HUES64 (cell line): ENCODE data around the gene CENPE.
A peak's percentile ranks its signal among the peaks of the same experiment; 100 is the strongest.

Experiments used
- H3K27ac ChIP-seq: 2 replicates; pipeline ENCODE4 v1.7.0; 2013; ENCODE audit warnings: low read depth, low read length, inconsistent platforms
- H3K27me3 ChIP-seq: 2 replicates; pipeline ENCODE4 v1.6.1; 2013; ENCODE audit warnings: mild to moderate bottlenecking, low read length; ENCODE audit not compliant: insufficient read depth
- H3K36me3 ChIP-seq: 2 replicates; pipeline ENCODE4 v1.6.1; 2013; ENCODE audit warnings: mild to moderate bottlenecking, low read length; ENCODE audit not compliant: insufficient read depth
- H3K4me1 ChIP-seq: 2 replicates; pipeline ENCODE4 v1.6.1; 2013; ENCODE audit warnings: mild to moderate bottlenecking, low read length, moderate library complexity; ENCODE audit not compliant: insufficient read depth
- H3K4me3 ChIP-seq: 2 replicates; pipeline ENCODE4 v1.5.1; 2013; ENCODE audit warnings: mild to moderate bottlenecking, low read length, moderate library complexity
- H3K9ac ChIP-seq: 2 replicates; pipeline ENCODE4 v1.6.1; 2013; ENCODE audit warnings: mild to moderate bottlenecking, low read depth, low read length
- H3K9me3 ChIP-seq: 2 replicates; pipeline ENCODE4 v1.6.1; 2013; ENCODE audit warnings: low read depth, low read length; ENCODE audit not compliant: insufficient read depth
- WGBS: fragments of 150-250, 120-280 bp; methylation state at CpG from one replicate; pipeline ENCODE4 v1.1.7; 2013; ENCODE audit warnings: missing lambda C conversion rate; 5-methylcytosine and 5-hydroxymethylcytosine counted together

Gene CENPE

DNA sequence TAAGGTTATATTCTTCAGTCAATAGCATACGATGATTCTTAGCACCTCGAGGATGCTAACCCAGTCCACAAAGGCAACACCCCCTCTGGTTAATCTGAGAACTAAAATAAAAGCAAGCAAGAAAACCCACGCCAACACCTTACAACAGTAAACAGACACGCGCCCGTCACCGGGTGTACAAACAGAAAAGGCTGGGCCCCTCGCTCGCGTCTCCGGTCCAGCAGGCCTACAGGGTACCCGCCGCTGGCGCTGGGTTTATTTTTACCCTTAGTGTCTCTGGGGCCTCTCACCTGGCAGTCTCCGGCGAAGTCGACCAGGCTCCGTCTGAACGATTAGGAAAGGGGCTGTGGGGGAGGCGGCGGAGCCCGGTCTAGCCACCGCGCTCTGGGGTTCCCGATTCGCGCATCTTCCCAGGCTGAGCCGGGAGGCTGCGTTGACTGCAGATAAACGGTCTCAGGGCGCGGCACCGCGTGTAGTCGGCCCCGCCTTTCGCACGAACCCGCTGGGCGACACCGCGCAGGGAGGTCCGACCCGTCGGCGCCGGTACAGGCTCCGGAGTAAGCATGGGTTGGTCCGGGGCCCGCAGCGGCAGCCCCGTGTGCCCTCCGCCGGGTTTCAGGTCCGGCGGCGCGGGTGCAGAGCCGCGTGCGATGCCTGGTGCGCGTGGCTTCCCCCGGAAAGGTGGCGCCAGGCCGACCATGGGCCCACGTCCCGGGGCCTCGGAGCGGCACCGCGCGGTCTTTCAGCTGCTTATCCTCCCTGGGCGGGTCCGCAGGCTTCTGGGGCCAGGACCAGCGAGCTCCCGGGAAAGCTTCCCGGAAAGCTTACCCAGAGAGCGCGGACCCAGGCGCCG is 122.0 kb downstream of the CENPE start:
- peaks cover 6% of the 10 kb centered on the region; the same call in 1 of the 2 replicates for H3K36me3 ChIP-seq
- no peak overlapping the region; the same call in 1 of the 2 replicates for H3K27ac ChIP-seq
- H3K27me3 ChIP-seq: peaks cover 40% of the 10 kb centered on the region
- 1% methylated on average over 82 of the region's 82 CpGs for WGBS
- peak overlapping the region; percentile 89 for H3K9ac ChIP-seq
- peak overlapping the region; percentile 77 for H3K4me3 ChIP-seq
- no peaks in the 10 kb centered on the region for H3K9me3 ChIP-seq
- H3K4me1 ChIP-seq: peaks cover 7% of the 10 kb centered on the region; the same call in 1 of the 2 replicates

DNA sequence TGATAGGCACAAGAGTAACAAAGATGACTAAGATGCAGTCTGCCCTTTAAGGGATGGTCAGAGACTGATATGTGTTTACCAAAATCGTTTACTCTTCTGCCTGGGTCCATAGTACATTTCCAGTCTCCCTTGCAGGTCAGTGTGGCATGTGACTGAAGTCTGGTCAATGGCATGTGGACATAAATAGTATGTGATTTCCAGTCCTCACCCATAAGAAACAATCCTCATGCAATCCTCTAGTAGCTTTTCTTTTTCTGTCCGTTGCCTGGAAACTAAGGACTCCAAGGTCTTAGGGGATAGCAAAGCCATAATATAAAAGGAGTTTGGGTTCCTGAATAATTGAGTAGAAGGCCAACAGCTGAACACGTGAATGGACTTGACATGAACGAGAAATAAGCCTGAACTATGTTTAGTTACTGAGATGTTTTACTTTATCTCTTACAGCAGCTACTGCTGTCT is 122.7 kb downstream of the CENPE start:
- Histone ChIP-seq H3K27ac (no peak overlapping the region), H3K36me3 (no peaks in the 10 kb centered on the region), H3K27me3 (peaks cover 40% of the 10 kb centered on the region), H3K4me3 (peak overlapping the region; percentile 77), H3K9ac (peak overlapping the region; percentile 89; the same call in 1 of the 2 replicates), H3K9me3 (no peaks in the 10 kb centered on the region), H3K4me1 (peaks cover 7% of the 10 kb centered on the region; the same call in 1 of the 2 replicates)
- 47% methylated on average over 4 of the region's 4 CpGs for WGBS

DNA sequence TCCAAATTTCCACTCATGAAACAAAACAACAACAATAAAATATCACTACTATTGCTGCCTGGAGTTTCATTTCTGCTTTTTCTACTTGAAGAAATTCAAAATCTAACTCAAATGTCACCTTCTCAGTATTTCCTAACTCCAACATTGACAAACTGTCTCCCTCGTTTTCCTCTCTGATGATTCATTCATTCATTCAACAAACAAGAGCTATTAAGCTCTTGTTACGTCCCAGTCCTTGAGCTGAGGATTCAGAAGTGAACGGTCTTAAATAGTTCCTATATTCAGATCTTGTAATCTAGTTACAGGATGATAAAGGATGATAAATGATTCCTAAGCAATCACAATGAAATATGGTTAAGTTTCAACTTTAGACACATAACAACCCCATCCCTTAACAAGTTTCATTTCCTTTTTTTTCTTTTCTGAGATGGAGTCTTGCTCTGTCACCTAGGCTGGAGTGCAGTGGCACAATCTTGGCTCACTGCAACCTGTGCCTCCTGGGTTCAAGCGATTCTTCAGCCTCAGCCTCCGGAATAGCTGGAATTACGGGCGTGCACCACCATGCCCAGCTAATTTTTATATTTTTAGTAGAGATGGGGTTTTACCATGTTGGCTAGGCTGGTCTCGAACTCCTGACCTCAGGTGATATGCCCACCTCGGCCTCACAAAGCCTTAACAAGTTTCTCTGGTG is 123.3 kb downstream of the CENPE start:
- peaks cover 12% of the 10 kb centered on the region for H3K4me1 ChIP-seq
- H3K27ac ChIP-seq: no peak overlapping the region
- WGBS: 91% methylated on average over 8 of the region's 9 CpGs
- H3K9me3 ChIP-seq: no peaks in the 10 kb centered on the region
- H3K27me3 ChIP-seq: peaks cover 40% of the 10 kb centered on the region
- no peaks in the 10 kb centered on the region for H3K36me3 ChIP-seq
- no peak overlapping the region for H3K9ac ChIP-seq
- no peak overlapping the region for H3K4me3 ChIP-seq

DNA sequence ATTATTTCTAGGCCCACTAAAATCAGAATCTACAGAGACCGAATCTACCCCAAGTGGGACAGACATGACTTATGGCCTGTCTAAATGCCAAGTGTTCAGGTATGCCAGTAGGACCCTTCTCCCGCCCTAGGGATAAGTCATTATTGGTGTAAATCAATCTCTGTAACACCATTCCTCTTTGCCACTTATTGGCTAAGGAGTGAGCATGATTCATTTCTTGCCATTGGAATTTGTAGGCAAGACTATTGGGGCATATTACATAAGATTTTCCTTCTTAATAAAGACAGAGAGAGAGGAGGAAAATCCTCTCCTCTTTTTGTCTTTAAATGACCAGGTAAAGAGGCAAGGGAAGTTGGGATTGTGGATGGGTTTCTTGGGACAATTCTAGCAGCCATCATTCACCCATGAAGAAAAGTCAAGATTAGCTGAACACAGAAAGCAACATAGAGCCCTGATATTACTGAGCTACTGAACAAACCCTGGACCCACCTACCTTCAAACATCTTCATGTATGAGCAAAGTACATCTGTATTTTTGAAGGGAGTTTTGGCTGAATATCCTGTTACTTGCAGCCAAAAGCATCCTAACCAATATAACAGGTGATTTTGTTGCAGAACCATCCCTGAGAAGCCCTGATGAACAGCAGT is 124.2 kb downstream of the CENPE start:
- no peak overlapping the region for H3K4me3 ChIP-seq
- H3K27ac ChIP-seq: no peak overlapping the region
- H3K36me3 ChIP-seq: no peaks in the 10 kb centered on the region
- peaks cover 13% of the 10 kb centered on the region for H3K4me1 ChIP-seq
- H3K27me3 ChIP-seq: peaks cover 40% of the 10 kb centered on the region
- no peaks in the 10 kb centered on the region for H3K9me3 ChIP-seq
- WGBS: 100% methylated on average over 2 of the region's 2 CpGs
- H3K9ac ChIP-seq: no peak overlapping the region

DNA sequence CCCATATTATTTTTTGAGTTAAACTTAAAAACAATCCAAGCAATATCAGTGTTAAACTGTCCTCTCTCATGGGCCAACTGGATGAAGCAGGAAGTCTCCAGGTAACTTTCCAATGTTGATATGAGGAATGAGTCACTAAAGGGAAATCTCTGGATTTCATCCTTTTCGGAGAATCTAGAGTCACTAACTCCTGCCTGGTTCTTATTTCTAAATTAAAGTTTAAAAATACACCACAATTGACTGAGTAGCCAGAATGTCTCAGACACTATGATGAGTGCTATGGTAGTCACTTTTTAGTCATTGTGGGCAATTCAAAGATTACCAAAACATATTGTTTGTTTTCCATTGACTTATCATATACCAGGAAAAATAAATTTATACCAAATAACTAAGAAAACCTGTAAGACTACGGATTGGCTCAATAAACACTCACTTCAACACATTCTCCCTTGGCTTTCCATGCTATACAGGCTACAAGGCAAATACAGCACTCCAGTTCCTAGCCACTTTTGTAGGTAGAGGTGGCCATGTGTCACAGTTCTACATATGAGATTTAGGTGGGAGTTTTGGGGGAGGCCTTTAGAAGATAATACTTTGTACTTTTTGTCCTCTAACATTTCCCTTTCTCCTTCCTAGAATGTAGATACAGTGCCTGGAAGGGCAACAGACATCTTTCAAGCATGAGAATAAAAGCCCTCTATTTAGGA is 130.1 kb downstream of the CENPE start:
- no peak overlapping the region for H3K4me3 ChIP-seq
- peaks cover 6% of the 10 kb centered on the region; the same call in 1 of the 2 replicates for H3K4me1 ChIP-seq
- no peaks in the 10 kb centered on the region for H3K9me3 ChIP-seq
- H3K27me3 ChIP-seq: no peaks in the 10 kb centered on the region
- H3K9ac ChIP-seq: no peak overlapping the region
- WGBS: 100% methylated on average over 2 of the region's 2 CpGs
- H3K27ac ChIP-seq: no peak overlapping the region
- H3K36me3 ChIP-seq: 0 out of 2 replicates have a peak, but pooled peaks cover 2% of the 10 kb centered on the region

DNA sequence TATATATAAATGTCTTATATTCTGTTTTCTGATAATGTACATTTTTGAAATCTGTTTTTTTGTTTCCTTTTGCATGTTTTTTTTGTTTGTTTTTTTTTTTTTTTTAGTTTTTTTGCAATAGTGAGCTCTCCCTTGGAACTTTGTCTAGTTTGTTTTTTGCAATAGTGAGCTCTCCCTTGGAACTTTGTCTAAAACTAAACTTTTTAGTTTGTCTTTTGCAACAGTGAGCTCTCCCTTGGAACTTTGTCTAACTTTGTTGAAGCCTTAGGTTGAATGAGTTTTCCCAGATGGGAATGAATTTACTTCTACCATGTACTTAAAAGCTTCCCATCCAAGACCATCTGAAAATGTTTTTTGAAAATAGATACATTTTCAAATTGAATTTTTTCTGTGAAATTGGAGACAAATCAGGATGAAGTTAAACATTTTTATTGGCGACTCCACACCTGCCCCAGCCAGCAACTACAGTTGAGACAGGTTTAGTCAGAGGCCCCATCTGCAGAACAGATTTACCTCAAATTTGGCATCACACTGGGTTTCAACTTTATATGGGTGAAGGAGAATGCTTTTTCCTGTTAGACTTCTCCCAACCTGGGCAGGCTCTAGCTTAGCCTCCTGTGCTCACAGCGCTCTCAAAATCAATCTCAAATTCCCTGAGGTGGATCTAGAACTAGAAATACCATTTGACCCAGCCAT is 137.5 kb downstream of the CENPE start:
- Histone ChIP-seq H3K9me3 (no peaks in the 10 kb centered on the region), H3K27me3 (no peaks in the 10 kb centered on the region), H3K27ac (no peak overlapping the region), H3K4me3 (no peak overlapping the region), H3K4me1 (no peaks in the 10 kb centered on the region), H3K9ac (no peak overlapping the region), H3K36me3 (no peaks in the 10 kb centered on the region)
- WGBS: 93% methylated on average over 2 of the region's 2 CpGs
